GM18526 (cell line): ENCODE data around the gene WFDC10B.

Experiments used
- POLR2A ChIP-seq: IDR thresholded peaks from 3 replicates; pipeline ENCODE4 v1.6.1; 2011; ENCODE audit not compliant: insufficient read length; ENCODE audit errors: extremely low read depth

WFDC10B gene

GRCh38 chr20:45704969-45705637 lies at the start of gene WFDC10B:
Gene WFDC10B (minus strand): TSS chr20:45705019. CDS start chr20:45685992, 19,027 bp downstream.
- TF ChIP-seq POLR2A: no peak

- no peak for TF ChIP-seq POLR2A
Observed at GRCh38 chr20:45752746-45753145, 47.9 kb upstream of the WFDC10B start.

- no peak for TF ChIP-seq POLR2A
Observed at GRCh38 chr20:45751721-45752120, 46.9 kb upstream of the WFDC10B start.

GRCh38 chr20:45745015-45745414 lies 40.2 kb upstream of the WFDC10B start:
- no peak for TF ChIP-seq POLR2A

GRCh38 chr20:45742596-45742995 lies 37.8 kb upstream of the WFDC10B start:
- no peak for TF ChIP-seq POLR2A

GRCh38 chr20:45735988-45736387 lies 31.2 kb upstream of the WFDC10B start:
- no peak for TF ChIP-seq POLR2A

GRCh38 chr20:45735552-45735951 lies 30.7 kb upstream of the WFDC10B start:
- no peak for TF ChIP-seq POLR2A

GRCh38 chr20:45732199-45732598 lies 27.4 kb upstream of the WFDC10B start:
- no peak for TF ChIP-seq POLR2A

- TF ChIP-seq POLR2A: no peak
Observed at GRCh38 chr20:45727044-45727443, 22.2 kb upstream of the WFDC10B start.

GRCh38 chr20:45725134-45725533 lies 20.3 kb upstream of the WFDC10B start:
- TF ChIP-seq POLR2A: no peak

- TF ChIP-seq POLR2A: no peak
Observed at GRCh38 chr20:45722047-45722446, 17.2 kb upstream of the WFDC10B start, which contains the start of gene SPINT4. Gene SPINT4 (plus strand): TSS chr20:45722347. CDS start chr20:45722368, 21 bp downstream.

GRCh38 chr20:45701873-45702272 lies 2.9 kb downstream of the WFDC10B start, which contains the start of gene WFDC13:
Gene WFDC13 (plus strand): TSS chr20:45702038. CDS start chr20:45702124, 86 bp downstream.
- TF ChIP-seq POLR2A: no peak

- no peak for TF ChIP-seq POLR2A
Observed at GRCh38 chr20:45701104-45701503, 3.7 kb downstream of the WFDC10B start.

- no peak for TF ChIP-seq POLR2A
Observed at GRCh38 chr20:45695496-45695895, 9.3 kb downstream of the WFDC10B start.

GRCh38 chr20:45685896-45686295 lies 18.9 kb downstream of the WFDC10B start:
- TF ChIP-seq POLR2A: no peak

- TF ChIP-seq POLR2A: no peak
Observed at GRCh38 chr20:45679650-45680049, 25.2 kb downstream of the WFDC10B start.

- TF ChIP-seq POLR2A: no peak
Observed at GRCh38 chr20:45672765-45673164, 32.1 kb downstream of the WFDC10B start.
